Measurements from ENCODE around the gene EXO5. TPM values are rescaled to one million over a fixed set of nuclear protein-coding genes. Genes with fewer than 3 reads are reported as not detected.

Gene EXO5
- total and polyA plus RNA-seq, 2 of the 8 experiments (the other 6 are each of a cell fraction or from before 2014, with no cell fraction given): 4.4 to 8.5 TPM

DNA sequence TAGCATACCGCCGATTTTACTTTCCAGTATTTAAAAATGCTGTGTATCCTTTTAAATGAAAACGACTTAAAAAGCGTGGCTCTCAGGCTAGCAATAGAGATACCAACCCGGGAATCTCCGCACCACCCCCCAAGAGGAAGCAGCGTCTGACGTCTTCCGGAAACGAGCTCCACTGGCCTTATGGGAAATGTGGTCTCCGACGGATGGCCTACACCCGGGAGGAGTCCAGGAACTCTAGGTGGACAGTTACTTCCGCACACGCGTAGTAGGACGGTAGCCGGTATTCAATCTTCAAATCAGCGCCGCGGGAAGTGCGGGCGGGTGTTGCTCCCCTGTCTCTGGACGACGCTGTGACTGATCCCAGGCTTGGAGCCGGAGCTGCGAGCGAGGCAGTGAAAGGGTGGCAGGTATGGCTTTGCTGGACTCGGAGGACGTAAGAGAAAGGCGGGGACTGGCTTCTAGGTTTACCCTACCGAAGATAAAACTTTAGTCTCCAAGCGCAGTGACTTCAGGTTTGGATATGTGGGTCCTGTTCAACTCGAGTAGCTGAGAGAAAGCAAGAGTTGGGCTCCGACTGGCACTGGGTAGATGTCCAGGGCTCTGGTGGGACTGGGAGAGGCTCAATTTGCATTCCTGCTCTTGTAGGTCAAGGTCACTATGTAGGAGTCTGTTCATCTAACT is 23.0 kb downstream of the EXO5 start, which contains the start of gene ZNF684 (continued):
- TF ChIP-seq CHD2 (IDR thresholded peaks at IDR 0.05; ENCODE audit: low read length) (no peak), BRCA1 (IDR thresholded peaks at IDR 0.05; ENCODE audit: low read depth, low read length) (no peak), EGR1 (IDR thresholded peaks at IDR 0.05; ENCODE audit: borderline replicate concordance, low read depth, low read length) (no peak), EP300 (IDR thresholded peaks at IDR 0.05; ENCODE audit: borderline replicate concordance in 1 of 2, low read depth in 2 of 2, low read length in 2 of 2) (no peak), GABPA (IDR thresholded peaks at IDR 0.05; ENCODE audit: borderline replicate concordance, insufficient read depth, low read length) (peak; percentile 91), POU5F1 (IDR thresholded peaks at IDR 0.05; ENCODE audit: low read depth, low read length) (no peak), ZNF274 (IDR thresholded peaks at IDR 0.05; ENCODE audit: borderline replicate concordance, extremely low read depth, low read length) (no peak), TAF1 (IDR thresholded peaks at IDR 0.05; ENCODE audit: low read depth, low read length) (peak; percentile 75), HDAC2 (IDR thresholded peaks at IDR 0.05; ENCODE audit: borderline replicate concordance in 1 of 2, low read depth in 2 of 2, low read length in 2 of 2) (no peak; a peak in 1 of 4 replicates)
- TF ChIP-seq, protein P1, sequence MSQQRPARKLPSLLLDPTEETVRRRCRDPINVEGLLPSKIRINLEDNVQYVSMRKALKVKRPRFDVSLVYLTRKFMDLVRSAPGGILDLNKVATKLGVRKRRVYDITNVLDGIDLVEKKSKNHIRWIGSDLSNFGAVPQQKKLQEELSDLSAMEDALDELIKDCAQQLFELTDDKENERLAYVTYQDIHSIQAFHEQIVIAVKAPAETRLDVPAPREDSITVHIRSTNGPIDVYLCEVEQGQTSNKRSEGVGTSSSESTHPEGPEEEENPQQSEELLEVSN (IDR thresholded peaks at IDR 0.05): peak; percentile 39; the same call in 1 of the 2 replicates
